WTC11 (cell line): Measurements from ENCODE around the gene TBCB. TPM values are rescaled to one million over a fixed set of nuclear protein-coding genes. Genes with fewer than 3 reads are reported as not detected.

Source experiments
- ATAC-seq: fragments of 200-7000 bp; cut with Tn5 transposase; 2 replicates; pipeline ENCODE4 v1.10.0; 2021; ENCODE audit warnings: mild to moderate bottlenecking, moderate library complexity
- CTCF ChIA-PET: fragments of 300-600 bp; sonication (Branson Sonifier 250); formaldehyde crosslinking; loops from one replicate; lab custom pipeline; 2021; ENCODE audit warnings: antibody characterized with exemption; lab: Charles Lee
- POLR2A ChIA-PET: fragments of 350-600 bp; sonication (Branson Sonifier 250); formaldehyde crosslinking; loops from one replicate; lab custom pipeline; 2021; ENCODE audit warnings: antibody characterized with exemption; lab: Charles Lee
- DNase-seq: peaks from one replicate; pipeline ENCODE4 v3.0.0; 2021; ENCODE audit warnings: low spot score
- H3K27ac Mint-ChIP-seq: 2 replicates; pipeline ENCODE4 v1.8.0; 2021; ENCODE audit warnings: mixed read lengths
- H3K27me3 Mint-ChIP-seq: 2 replicates; pipeline ENCODE4 v1.8.0; 2021; ENCODE audit warnings: low read depth, mild to moderate bottlenecking, moderate library complexity, mixed read lengths
- H3K36me3 Mint-ChIP-seq: 2 replicates; pipeline ENCODE4 v1.8.0; 2021; ENCODE audit warnings: mixed read lengths
- H3K4me1 Mint-ChIP-seq: 2 replicates; pipeline ENCODE4 v1.8.0; 2022; ENCODE audit warnings: mixed read lengths
- H3K4me3 Mint-ChIP-seq: 2 replicates; pipeline ENCODE4 v1.8.0; 2021; ENCODE audit warnings: mild to moderate bottlenecking, moderate library complexity, mixed read lengths
- H3K9me3 Mint-ChIP-seq: 2 replicates; pipeline ENCODE4 v1.8.0; 2021; ENCODE audit warnings: mixed read lengths
- ATF1 ChIP-seq: sonication (generic); formaldehyde crosslinking; IDR thresholded peaks from 2 replicates; pipeline ENCODE4 v1.8.1; 2023; ENCODE audit warnings: mild to moderate bottlenecking, moderate library complexity, missing genetic modification reagents
- ELF4 ChIP-seq: sonication (generic); formaldehyde crosslinking; IDR thresholded peaks from 2 replicates; pipeline ENCODE4 v1.8.1; 2022; ENCODE audit warnings: low read depth, mild to moderate bottlenecking, moderate library complexity, missing genetic modification reagents
- EMX1 ChIP-seq: fragments of 250-450 bp; sonication (Bioruptor Pico); IDR thresholded peaks from 2 replicates; pipeline ENCODE4 v1.8.0; 2021; ENCODE audit warnings: mild to moderate bottlenecking
- FOXP1 ChIP-seq: sonication (generic); formaldehyde crosslinking; IDR thresholded peaks from 2 replicates; pipeline ENCODE4 v1.8.0; 2022; ENCODE audit warnings: missing genetic modification reagents, mild to moderate bottlenecking, moderate library complexity, borderline replicate concordance
- JUN ChIP-seq: sonication (generic); formaldehyde crosslinking; IDR thresholded peaks from 2 replicates; pipeline ENCODE4 v1.8.0; 2023; ENCODE audit warnings: mild to moderate bottlenecking, missing genetic modification reagents
- NFE2L1 ChIP-seq: sonication (generic); formaldehyde crosslinking; IDR thresholded peaks from 2 replicates; pipeline ENCODE4 v1.8.1; 2023; ENCODE audit warnings: missing genetic modification reagents
- TEAD1 ChIP-seq: sonication (generic); formaldehyde crosslinking; IDR thresholded peaks from 2 replicates; pipeline ENCODE4 v1.8.0; 2022; ENCODE audit warnings: mild to moderate bottlenecking, missing genetic modification reagents
- ZNF138 ChIP-seq: sonication (generic); formaldehyde crosslinking; conservative IDR thresholded peaks from 2 replicates; pipeline ENCODE4 v1.8.1; 2022; ENCODE audit warnings: mild to moderate bottlenecking, moderate library complexity, missing genetic modification reagents
- ZNF219 ChIP-seq: sonication (generic); formaldehyde crosslinking; IDR thresholded peaks from 2 replicates; pipeline ENCODE4 v1.8.0; 2023; ENCODE audit warnings: missing genetic modification reagents, mild to moderate bottlenecking, borderline replicate concordance
- ZNF317 ChIP-seq: sonication (generic); formaldehyde crosslinking; IDR thresholded peaks from 2 replicates; pipeline ENCODE4 v1.8.1; 2023; ENCODE audit warnings: low read depth, mild to moderate bottlenecking, moderate library complexity, missing genetic modification reagents, borderline replicate concordance
- ZNF416 ChIP-seq: fragments of 250-450 bp; sonication (Bioruptor Pico); IDR thresholded peaks from 2 replicates; pipeline ENCODE4 v1.9.0; 2021; ENCODE audit warnings: mild to moderate bottlenecking, inconsistent platforms
- total RNA-seq: library from RNA; stranded (reverse); gene quantifications from 3 replicates; pipeline ENCODE4 v1.2.3, GENCODE V29; 2021
- TF ChIP-seq, protein P1 (sequence below): fragments of 250-450 bp; sonication (Bioruptor Pico); IDR thresholded peaks from 2 replicates; pipeline ENCODE4 v1.9.0; 2021; ENCODE audit warnings: mild to moderate bottlenecking, borderline replicate concordance
- TF ChIP-seq, protein P2 (sequence below): sonication (generic); formaldehyde crosslinking; IDR thresholded peaks from 2 replicates; pipeline ENCODE4 v1.8.0; 2023; ENCODE audit warnings: missing genetic modification reagents
- TF ChIP-seq, protein P3 (sequence below): sonication (generic); formaldehyde crosslinking; IDR thresholded peaks from 2 replicates; pipeline ENCODE4 v1.8.1; 2022; ENCODE audit warnings: mild to moderate bottlenecking, missing genetic modification reagents, moderate library complexity, borderline replicate concordance
- TF ChIP-seq, protein P4 (sequence below): fragments of 250-450 bp; sonication (Bioruptor Pico); IDR thresholded peaks from 2 replicates; pipeline ENCODE4 v1.9.0; 2021; ENCODE audit warnings: mild to moderate bottlenecking
- TF ChIP-seq, protein P5 (sequence below): sonication (generic); formaldehyde crosslinking; conservative IDR thresholded peaks from 2 replicates; pipeline ENCODE4 v1.8.1; 2023; ENCODE audit warnings: mild to moderate bottlenecking, low read depth, missing genetic modification reagents, moderate library complexity
- TF ChIP-seq, protein P6 (sequence below): sonication (generic); formaldehyde crosslinking; IDR thresholded peaks from 2 replicates; pipeline ENCODE4 v1.8.1; 2022; ENCODE audit warnings: mild to moderate bottlenecking, moderate library complexity, missing genetic modification reagents

TBCB gene
- total RNA-seq, 1 experiment from 2014 or later, result 182 TPM

DNA sequence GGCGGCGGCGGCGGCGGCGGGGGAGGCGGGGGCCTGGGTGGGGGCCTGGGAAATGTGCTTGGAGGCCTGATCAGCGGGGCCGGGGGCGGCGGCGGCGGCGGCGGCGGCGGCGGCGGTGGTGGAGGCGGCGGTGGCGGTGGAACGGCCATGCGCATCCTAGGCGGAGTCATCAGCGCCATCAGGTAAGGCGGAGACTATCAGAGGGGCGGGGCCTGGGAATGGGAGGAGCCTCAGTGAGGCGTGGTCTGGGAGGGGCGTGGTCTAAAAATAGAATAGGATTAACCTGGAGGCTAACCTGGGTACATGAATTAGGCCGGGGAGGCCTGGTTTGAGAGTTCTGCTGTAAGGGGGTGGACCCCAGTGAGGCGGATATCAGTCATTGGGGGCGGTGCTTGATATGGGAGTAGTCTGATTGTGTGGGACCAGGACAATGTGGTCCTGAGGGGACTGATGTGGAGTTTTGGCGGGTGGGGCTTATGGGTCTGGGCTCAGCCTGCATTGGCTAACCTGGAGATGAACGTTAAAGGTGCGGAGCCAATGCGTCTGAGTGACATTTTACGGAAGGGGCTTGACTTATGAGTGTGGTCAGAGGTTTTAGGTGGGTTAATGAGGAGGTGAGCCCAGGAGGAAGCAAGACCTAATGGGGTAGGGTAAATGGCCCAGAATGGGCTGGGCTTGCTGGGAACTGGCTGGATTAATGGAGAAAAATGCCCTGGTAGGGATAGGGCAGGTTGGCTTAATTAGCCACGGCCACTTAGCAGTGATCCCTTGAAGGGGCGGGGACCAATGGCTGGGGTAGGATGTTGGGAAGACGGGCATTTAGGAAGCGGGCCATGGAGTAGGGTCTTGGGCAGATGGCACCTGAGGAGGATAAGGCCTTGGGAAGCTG is 26.0 kb downstream of the TBCB start:
- DNase-seq, result peak; percentile 97
- peak; percentile 87 for ATAC-seq
- peak overlapping the region; percentile 97 for H3K27ac Mint-ChIP-seq
- peak overlapping the region; percentile 99 for H3K4me3 Mint-ChIP-seq
- H3K4me1 Mint-ChIP-seq, result peaks cover 14% of the 10 kb centered on the region
- TF ChIP-seq TEAD1 (CRISPR knock-in tag) (0 out of 2 replicates have a peak, but pooled peaks have one; percentile 11), NFE2L1 (no peak)
- peaks cover 35% of the 10 kb centered on the region for H3K36me3 Mint-ChIP-seq
- no peaks in the 10 kb centered on the region for H3K9me3 Mint-ChIP-seq
- no peaks in the 10 kb centered on the region; the same call in 1 of the 2 replicates for H3K27me3 Mint-ChIP-seq
- ChIA-PET CTCF (interaction anchor here (2.0 kb wide), 1 partner anchor 13 kb away, joined by 18 read pairs; no protein-coding TSS in a partner anchor), POLR2A (interaction anchor here (2.1 kb wide), 1 partner anchor 13 kb away, joined by 9 read pairs; no protein-coding TSS in a partner anchor)

DNA sequence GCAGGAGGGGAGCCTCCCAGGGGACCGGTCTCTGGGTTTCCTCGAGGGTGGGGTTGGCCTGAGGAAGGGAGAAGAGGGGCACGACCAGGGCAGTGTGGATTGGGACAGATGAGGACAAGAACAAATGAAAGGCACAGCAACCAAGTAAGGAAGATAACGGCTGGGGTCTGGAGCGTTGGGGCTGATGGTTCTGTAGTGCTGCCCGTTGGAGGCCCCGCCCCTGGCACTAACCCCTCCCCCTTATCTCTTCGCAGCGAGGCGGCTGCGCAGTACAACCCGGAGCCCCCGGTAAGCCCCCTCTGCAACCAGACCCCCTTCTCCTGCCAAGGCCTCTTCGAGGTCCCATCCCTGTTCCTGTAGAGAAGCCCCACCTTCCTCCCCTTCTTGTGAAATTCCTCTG is 26.8 kb downstream of the TBCB start:
- DNase-seq (no peak), ATAC-seq (no peak)
- peaks cover 42% of the 10 kb centered on the region for H3K36me3 Mint-ChIP-seq
- no peaks in the 10 kb centered on the region for H3K9me3 Mint-ChIP-seq
- H3K27ac Mint-ChIP-seq, result 0 out of 2 replicates have a peak overlapping the region, but pooled peaks have one; percentile 97
- peak overlapping the region; percentile 79 for H3K4me3 Mint-ChIP-seq
- CTCF ChIA-PET, result no interaction called here
- TF ChIP-seq, protein P1, sequence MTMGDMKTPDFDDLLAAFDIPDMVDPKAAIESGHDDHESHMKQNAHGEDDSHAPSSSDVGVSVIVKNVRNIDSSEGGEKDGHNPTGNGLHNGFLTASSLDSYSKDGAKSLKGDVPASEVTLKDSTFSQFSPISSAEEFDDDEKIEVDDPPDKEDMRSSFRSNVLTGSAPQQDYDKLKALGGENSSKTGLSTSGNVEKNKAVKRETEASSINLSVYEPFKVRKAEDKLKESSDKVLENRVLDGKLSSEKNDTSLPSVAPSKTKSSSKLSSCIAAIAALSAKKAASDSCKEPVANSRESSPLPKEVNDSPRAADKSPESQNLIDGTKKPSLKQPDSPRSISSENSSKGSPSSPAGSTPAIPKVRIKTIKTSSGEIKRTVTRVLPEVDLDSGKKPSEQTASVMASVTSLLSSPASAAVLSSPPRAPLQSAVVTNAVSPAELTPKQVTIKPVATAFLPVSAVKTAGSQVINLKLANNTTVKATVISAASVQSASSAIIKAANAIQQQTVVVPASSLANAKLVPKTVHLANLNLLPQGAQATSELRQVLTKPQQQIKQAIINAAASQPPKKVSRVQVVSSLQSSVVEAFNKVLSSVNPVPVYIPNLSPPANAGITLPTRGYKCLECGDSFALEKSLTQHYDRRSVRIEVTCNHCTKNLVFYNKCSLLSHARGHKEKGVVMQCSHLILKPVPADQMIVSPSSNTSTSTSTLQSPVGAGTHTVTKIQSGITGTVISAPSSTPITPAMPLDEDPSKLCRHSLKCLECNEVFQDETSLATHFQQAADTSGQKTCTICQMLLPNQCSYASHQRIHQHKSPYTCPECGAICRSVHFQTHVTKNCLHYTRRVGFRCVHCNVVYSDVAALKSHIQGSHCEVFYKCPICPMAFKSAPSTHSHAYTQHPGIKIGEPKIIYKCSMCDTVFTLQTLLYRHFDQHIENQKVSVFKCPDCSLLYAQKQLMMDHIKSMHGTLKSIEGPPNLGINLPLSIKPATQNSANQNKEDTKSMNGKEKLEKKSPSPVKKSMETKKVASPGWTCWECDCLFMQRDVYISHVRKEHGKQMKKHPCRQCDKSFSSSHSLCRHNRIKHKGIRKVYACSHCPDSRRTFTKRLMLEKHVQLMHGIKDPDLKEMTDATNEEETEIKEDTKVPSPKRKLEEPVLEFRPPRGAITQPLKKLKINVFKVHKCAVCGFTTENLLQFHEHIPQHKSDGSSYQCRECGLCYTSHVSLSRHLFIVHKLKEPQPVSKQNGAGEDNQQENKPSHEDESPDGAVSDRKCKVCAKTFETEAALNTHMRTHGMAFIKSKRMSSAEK (CRISPR knock-in tag), result no peak
- TF ChIP-seq, protein P2, sequence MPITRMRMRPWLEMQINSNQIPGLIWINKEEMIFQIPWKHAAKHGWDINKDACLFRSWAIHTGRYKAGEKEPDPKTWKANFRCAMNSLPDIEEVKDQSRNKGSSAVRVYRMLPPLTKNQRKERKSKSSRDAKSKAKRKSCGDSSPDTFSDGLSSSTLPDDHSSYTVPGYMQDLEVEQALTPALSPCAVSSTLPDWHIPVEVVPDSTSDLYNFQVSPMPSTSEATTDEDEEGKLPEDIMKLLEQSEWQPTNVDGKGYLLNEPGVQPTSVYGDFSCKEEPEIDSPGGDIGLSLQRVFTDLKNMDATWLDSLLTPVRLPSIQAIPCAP (CRISPR knock-in tag), result no peak
- TF ChIP-seq ZNF219 (CRISPR knock-in tag), result no peak
- no peak for TF ChIP-seq ELF4 (CRISPR knock-in tag)
- TF ChIP-seq ZNF138 (CRISPR knock-in tag), result no peak
- TF ChIP-seq FOXP1 (CRISPR knock-in tag), result no peak
- TF ChIP-seq, protein P3, sequence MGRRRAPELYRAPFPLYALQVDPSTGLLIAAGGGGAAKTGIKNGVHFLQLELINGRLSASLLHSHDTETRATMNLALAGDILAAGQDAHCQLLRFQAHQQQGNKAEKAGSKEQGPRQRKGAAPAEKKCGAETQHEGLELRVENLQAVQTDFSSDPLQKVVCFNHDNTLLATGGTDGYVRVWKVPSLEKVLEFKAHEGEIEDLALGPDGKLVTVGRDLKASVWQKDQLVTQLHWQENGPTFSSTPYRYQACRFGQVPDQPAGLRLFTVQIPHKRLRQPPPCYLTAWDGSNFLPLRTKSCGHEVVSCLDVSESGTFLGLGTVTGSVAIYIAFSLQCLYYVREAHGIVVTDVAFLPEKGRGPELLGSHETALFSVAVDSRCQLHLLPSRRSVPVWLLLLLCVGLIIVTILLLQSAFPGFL (CRISPR knock-in tag), result no peak
- no peaks in the 10 kb centered on the region; the same call in 1 of the 2 replicates for H3K27me3 Mint-ChIP-seq
- POLR2A ChIA-PET, result no interaction called here
- H3K4me1 Mint-ChIP-seq, result peaks cover 9% of the 10 kb centered on the region

DNA sequence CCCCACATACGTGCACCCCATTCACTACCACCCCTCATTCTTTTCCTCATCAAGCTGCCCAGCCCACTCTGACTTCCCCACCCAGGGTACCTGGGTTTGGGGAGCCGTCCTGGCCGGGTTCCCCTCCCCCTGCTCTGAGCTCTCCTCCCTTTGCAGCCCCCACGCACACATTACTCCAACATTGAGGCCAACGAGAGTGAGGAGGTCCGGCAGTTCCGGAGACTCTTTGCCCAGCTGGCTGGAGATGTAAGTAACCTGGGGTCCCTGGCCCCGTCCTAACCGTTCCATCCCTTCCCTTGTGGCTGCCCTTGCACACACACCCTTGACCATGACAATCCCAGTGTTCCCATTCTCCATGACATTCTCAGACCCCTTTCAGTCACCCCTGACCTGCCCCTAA is 27.2 kb downstream of the TBCB start:
- CTCF ChIA-PET, result no interaction called here
- no peaks in the 10 kb centered on the region; the same call in 1 of the 2 replicates for H3K27me3 Mint-ChIP-seq
- TF ChIP-seq EMX1 (CRISPR knock-in tag) (no peak), ZNF416 (CRISPR knock-in tag) (no peak), ZNF317 (CRISPR knock-in tag) (no peak), ATF1 (no peak), JUN (CRISPR knock-in tag) (no peak), ZNF219 (CRISPR knock-in tag) (no peak)
- TF ChIP-seq, protein P4, sequence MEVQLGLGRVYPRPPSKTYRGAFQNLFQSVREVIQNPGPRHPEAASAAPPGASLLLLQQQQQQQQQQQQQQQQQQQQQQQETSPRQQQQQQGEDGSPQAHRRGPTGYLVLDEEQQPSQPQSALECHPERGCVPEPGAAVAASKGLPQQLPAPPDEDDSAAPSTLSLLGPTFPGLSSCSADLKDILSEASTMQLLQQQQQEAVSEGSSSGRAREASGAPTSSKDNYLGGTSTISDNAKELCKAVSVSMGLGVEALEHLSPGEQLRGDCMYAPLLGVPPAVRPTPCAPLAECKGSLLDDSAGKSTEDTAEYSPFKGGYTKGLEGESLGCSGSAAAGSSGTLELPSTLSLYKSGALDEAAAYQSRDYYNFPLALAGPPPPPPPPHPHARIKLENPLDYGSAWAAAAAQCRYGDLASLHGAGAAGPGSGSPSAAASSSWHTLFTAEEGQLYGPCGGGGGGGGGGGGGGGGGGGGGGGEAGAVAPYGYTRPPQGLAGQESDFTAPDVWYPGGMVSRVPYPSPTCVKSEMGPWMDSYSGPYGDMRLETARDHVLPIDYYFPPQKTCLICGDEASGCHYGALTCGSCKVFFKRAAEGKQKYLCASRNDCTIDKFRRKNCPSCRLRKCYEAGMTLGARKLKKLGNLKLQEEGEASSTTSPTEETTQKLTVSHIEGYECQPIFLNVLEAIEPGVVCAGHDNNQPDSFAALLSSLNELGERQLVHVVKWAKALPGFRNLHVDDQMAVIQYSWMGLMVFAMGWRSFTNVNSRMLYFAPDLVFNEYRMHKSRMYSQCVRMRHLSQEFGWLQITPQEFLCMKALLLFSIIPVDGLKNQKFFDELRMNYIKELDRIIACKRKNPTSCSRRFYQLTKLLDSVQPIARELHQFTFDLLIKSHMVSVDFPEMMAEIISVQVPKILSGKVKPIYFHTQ (CRISPR knock-in tag), result no peak
- TF ChIP-seq, protein P5, sequence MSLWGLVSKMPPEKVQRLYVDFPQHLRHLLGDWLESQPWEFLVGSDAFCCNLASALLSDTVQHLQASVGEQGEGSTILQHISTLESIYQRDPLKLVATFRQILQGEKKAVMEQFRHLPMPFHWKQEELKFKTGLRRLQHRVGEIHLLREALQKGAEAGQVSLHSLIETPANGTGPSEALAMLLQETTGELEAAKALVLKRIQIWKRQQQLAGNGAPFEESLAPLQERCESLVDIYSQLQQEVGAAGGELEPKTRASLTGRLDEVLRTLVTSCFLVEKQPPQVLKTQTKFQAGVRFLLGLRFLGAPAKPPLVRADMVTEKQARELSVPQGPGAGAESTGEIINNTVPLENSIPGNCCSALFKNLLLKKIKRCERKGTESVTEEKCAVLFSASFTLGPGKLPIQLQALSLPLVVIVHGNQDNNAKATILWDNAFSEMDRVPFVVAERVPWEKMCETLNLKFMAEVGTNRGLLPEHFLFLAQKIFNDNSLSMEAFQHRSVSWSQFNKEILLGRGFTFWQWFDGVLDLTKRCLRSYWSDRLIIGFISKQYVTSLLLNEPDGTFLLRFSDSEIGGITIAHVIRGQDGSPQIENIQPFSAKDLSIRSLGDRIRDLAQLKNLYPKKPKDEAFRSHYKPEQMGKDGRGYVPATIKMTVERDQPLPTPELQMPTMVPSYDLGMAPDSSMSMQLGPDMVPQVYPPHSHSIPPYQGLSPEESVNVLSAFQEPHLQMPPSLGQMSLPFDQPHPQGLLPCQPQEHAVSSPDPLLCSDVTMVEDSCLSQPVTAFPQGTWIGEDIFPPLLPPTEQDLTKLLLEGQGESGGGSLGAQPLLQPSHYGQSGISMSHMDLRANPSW (CRISPR knock-in tag), result no peak
- TF ChIP-seq, protein P6, sequence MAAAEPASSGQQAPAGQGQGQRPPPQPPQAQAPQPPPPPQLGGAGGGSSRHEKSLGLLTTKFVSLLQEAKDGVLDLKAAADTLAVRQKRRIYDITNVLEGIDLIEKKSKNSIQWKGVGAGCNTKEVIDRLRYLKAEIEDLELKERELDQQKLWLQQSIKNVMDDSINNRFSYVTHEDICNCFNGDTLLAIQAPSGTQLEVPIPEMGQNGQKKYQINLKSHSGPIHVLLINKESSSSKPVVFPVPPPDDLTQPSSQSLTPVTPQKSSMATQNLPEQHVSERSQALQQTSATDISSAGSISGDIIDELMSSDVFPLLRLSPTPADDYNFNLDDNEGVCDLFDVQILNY, result no peak

More for the DNA sequence above, 27.2 kb downstream of the TBCB start:
- ATAC-seq, result no peak
- Mint-ChIP-seq H3K4me3 (peak overlapping the region; percentile 29; the same call in 1 of the 2 replicates), H3K9me3 (no peaks in the 10 kb centered on the region), H3K4me1 (peaks cover 9% of the 10 kb centered on the region), H3K27ac (no peak overlapping the region), H3K36me3 (peaks cover 47% of the 10 kb centered on the region)
- no peak for DNase-seq
- POLR2A ChIA-PET, result no interaction called here
